ENCODE measurements around the gene PTPRN2.

The PTPRN2 gene

GRCh38 chr7:158141806-158142518, 445.7 kb downstream of the PTPRN2 start:
- DNase-seq: no peak

- DNase-seq: no peak
These were observed 446.4 kb downstream of the PTPRN2 start for GRCh38 chr7:158141221-158141582.

GRCh38 chr7:158140538-158141220, 446.9 kb downstream of the PTPRN2 start:
- no peak for DNase-seq

- no peak for DNase-seq
These were observed 448.1 kb downstream of the PTPRN2 start for GRCh38 chr7:158139499-158139898.

GRCh38 chr7:158138329-158138597, 449.4 kb downstream of the PTPRN2 start:
- no peak for DNase-seq

GRCh38 chr7:158137516-158138328, 449.9 kb downstream of the PTPRN2 start:
- no peak for DNase-seq

GRCh38 chr7:158135931-158136330, 451.7 kb downstream of the PTPRN2 start:
- no peak for DNase-seq

GRCh38 chr7:158134824-158135223, 452.8 kb downstream of the PTPRN2 start:
- no peak for DNase-seq

GRCh38 chr7:158133515-158134271, 453.9 kb downstream of the PTPRN2 start:
- DNase-seq: peak in 1 of 2 donors; percentile 7

GRCh38 chr7:158133057-158133456, 454.6 kb downstream of the PTPRN2 start:
- DNase-seq: no peak

- DNase-seq: no peak
These were observed 457.6 kb downstream of the PTPRN2 start for GRCh38 chr7:158130023-158130409.

GRCh38 chr7:158129037-158130022, 458.3 kb downstream of the PTPRN2 start:
- no peak for DNase-seq

- no peak for DNase-seq
These were observed 459.1 kb downstream of the PTPRN2 start for GRCh38 chr7:158128572-158128971.

- DNase-seq: no peak
These were observed 460.4 kb downstream of the PTPRN2 start for GRCh38 chr7:158127241-158127640.

- DNase-seq: no peak
These were observed 461.0 kb downstream of the PTPRN2 start for GRCh38 chr7:158126661-158127060.

GRCh38 chr7:158125721-158126120, 461.9 kb downstream of the PTPRN2 start:
- no peak for DNase-seq

GRCh38 chr7:158125091-158125490, 462.5 kb downstream of the PTPRN2 start:
- no peak for DNase-seq

GRCh38 chr7:158124671-158125079, 462.9 kb downstream of the PTPRN2 start:
- DNase-seq: no peak

GRCh38 chr7:158123753-158124152, 463.9 kb downstream of the PTPRN2 start:
- no peak for DNase-seq

GRCh38 chr7:158123214-158123613, 464.4 kb downstream of the PTPRN2 start:
- DNase-seq: no peak

GRCh38 chr7:158121441-158122045, 466.1 kb downstream of the PTPRN2 start:
- DNase-seq: no peak

GRCh38 chr7:158120716-158121115, 466.9 kb downstream of the PTPRN2 start:
- no peak for DNase-seq
